ENCODE measurements around the gene RPL31. TPM values are rescaled to one million over a fixed set of nuclear protein-coding genes. Genes with fewer than 3 reads are reported as not detected.

RPL31 gene
- total RNA-seq, 4 donors from 2014 or later, result 1,010 to 1,120 (median 1,024) TPM

DNA sequence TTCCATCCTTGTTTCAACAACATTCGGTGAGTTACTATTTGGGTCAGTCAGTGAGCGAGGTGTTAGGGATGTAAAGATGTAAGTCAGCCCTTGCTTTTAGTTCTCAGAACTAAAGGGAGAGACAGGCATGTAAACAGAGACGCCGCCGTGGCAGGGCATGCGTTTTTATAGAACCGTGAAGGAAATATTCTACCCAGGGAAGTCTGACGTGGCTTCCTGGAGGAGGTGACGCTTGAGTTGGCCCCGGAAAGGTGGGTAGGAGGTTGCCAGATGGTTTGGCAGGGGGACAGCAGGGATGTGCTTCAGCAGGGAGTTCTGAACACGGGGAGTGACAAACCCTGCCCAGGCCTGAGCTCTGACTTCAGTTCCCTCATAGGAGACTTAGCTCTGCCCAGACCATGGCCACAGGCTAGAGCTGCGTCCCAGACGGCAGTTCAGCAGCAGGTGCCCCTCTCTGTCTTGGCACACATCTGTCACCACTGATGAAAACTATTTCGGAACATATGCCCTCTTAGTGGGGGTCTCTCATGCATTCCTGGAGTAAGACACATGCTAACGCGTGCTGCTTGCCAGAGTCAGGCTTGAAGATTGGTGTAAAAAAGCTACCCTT is 23.4 kb upstream of the RPL31 start:
- H3K4me3 ChIP-seq, result no peak overlapping the region
- no peak overlapping the region for H3K27ac ChIP-seq
- no peaks in the 10 kb centered on the region for H3K9me3 ChIP-seq
- H3K4me1 ChIP-seq, result peaks cover 0 to 6% (median 0%) of the 10 kb centered on the region in 4 donors
- no peak for TF ChIP-seq POLR2A (IDR thresholded peaks at IDR 0.05)
- TF ChIP-seq EP300 (IDR thresholded peaks at IDR 0.05), result no peak
- TF ChIP-seq, protein P1, sequence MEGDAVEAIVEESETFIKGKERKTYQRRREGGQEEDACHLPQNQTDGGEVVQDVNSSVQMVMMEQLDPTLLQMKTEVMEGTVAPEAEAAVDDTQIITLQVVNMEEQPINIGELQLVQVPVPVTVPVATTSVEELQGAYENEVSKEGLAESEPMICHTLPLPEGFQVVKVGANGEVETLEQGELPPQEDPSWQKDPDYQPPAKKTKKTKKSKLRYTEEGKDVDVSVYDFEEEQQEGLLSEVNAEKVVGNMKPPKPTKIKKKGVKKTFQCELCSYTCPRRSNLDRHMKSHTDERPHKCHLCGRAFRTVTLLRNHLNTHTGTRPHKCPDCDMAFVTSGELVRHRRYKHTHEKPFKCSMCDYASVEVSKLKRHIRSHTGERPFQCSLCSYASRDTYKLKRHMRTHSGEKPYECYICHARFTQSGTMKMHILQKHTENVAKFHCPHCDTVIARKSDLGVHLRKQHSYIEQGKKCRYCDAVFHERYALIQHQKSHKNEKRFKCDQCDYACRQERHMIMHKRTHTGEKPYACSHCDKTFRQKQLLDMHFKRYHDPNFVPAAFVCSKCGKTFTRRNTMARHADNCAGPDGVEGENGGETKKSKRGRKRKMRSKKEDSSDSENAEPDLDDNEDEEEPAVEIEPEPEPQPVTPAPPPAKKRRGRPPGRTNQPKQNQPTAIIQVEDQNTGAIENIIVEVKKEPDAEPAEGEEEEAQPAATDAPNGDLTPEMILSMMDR (IDR thresholded peaks at IDR 0.05), result no peak
- H3K36me3 ChIP-seq, result peaks cover 0 to 10% (median 0%) of the 10 kb centered on the region in 3 donors
- H3K27me3 ChIP-seq, result no peaks in the 10 kb centered on the region
- no peak for DNase-seq (ENCODE audit: low spot score in 2 of 2)
- WGBS, 2 donors, result 63 to 64% methylated on average over 16 of the region's 16 CpGs

GRCh38 chr2:100980046-100980445 is 22.0 kb upstream of the RPL31 start:
- 87 to 89% methylated on average over 12 of the region's 12 CpGs for WGBS, 2 donors
- no peaks in the 10 kb centered on the region for H3K9me3 ChIP-seq
- no peaks in the 10 kb centered on the region for H3K27me3 ChIP-seq
- TF ChIP-seq, protein P1 (IDR thresholded peaks at IDR 0.05), result no peak
- TF ChIP-seq POLR2A (IDR thresholded peaks at IDR 0.05), result no peak
- no peak for TF ChIP-seq EP300 (IDR thresholded peaks at IDR 0.05)
- no peak for DNase-seq (ENCODE audit: low spot score in 2 of 2)
- peaks cover 0 to 4% (median 0%) of the 10 kb centered on the region in 3 donors for H3K36me3 ChIP-seq
- peaks cover 0 to 18% (median 0%) of the 10 kb centered on the region in 4 donors for H3K4me1 ChIP-seq
- no peak overlapping the region for H3K27ac ChIP-seq
- H3K4me3 ChIP-seq, result no peak overlapping the region

GRCh38 chr2:100981011-100981410 is 21.1 kb upstream of the RPL31 start:
- 53 to 63% methylated on average over 2 of the region's 2 CpGs for WGBS, 2 donors
- H3K9me3 ChIP-seq, result no peaks in the 10 kb centered on the region
- no peak overlapping the region for H3K27ac ChIP-seq
- H3K4me3 ChIP-seq, result no peak overlapping the region
- TF ChIP-seq, protein P1 (IDR thresholded peaks at IDR 0.05), result no peak
- TF ChIP-seq POLR2A (IDR thresholded peaks at IDR 0.05) (no peak), EP300 (IDR thresholded peaks at IDR 0.05) (no peak)
- DNase-seq (ENCODE audit: low spot score in 2 of 2), result no peak
- peaks cover 0 to 18% (median 0%) of the 10 kb centered on the region in 4 donors for H3K4me1 ChIP-seq
- H3K36me3 ChIP-seq, result no peaks in the 10 kb centered on the region
- H3K27me3 ChIP-seq, result no peaks in the 10 kb centered on the region

DNA sequence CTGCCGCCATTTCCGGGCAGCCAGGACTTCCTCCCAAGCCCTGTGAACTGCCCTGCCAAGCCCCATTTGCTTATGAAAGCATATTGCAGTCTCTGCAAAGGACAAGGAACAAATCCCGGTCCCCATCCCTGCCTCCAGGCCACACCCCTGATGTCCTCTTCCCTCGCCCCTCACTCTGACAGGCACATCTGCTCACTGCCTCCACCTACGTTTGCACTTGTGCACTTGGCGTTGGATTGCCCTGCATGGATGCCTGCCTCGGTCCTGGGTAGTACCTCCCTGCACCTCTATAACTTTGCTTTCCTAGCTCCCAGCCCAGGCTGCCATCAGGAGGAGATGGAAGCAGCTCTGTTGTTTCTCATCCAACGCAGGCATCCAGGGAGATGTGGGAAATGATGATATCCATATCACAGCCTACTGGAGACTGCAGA is 19.6 kb upstream of the RPL31 start:
- H3K36me3 ChIP-seq, result no peaks in the 10 kb centered on the region
- H3K4me1 ChIP-seq, result peaks cover 0 to 18% (median 0%) of the 10 kb centered on the region in 4 donors
- no peak overlapping the region for H3K27ac ChIP-seq
- TF ChIP-seq, protein P1 (IDR thresholded peaks at IDR 0.05), result no peak
- TF ChIP-seq POLR2A (IDR thresholded peaks at IDR 0.05) (no peak), EP300 (IDR thresholded peaks at IDR 0.05) (no peak)
- no peak overlapping the region for H3K4me3 ChIP-seq
- DNase-seq (ENCODE audit: low spot score in 2 of 2), result no peak
- 66 to 79% methylated on average over 8 of the region's 8 CpGs for WGBS, 2 donors
- no peaks in the 10 kb centered on the region for H3K27me3 ChIP-seq
- no peaks in the 10 kb centered on the region for H3K9me3 ChIP-seq

GRCh38 chr2:100983201-100983600 is 18.9 kb upstream of the RPL31 start:
- Histone ChIP-seq H3K36me3 (no peaks in the 10 kb centered on the region), H3K27me3 (no peaks in the 10 kb centered on the region), H3K4me1 (peaks cover 0 to 18% (median 0%) of the 10 kb centered on the region in 4 donors), H3K27ac (no peak overlapping the region), H3K4me3 (no peak overlapping the region), H3K9me3 (no peaks in the 10 kb centered on the region)
- TF ChIP-seq, protein P1 (IDR thresholded peaks at IDR 0.05), result no peak
- no peak for TF ChIP-seq POLR2A (IDR thresholded peaks at IDR 0.05)
- TF ChIP-seq EP300 (IDR thresholded peaks at IDR 0.05), result no peak
- DNase-seq (ENCODE audit: low spot score in 2 of 2), result no peak
- 89 to 90% methylated on average over 7 to 11 of the region's 12 CpGs for WGBS, 2 donors
